ENCODE results near the gene CD99.

Gene CD99

DNA sequence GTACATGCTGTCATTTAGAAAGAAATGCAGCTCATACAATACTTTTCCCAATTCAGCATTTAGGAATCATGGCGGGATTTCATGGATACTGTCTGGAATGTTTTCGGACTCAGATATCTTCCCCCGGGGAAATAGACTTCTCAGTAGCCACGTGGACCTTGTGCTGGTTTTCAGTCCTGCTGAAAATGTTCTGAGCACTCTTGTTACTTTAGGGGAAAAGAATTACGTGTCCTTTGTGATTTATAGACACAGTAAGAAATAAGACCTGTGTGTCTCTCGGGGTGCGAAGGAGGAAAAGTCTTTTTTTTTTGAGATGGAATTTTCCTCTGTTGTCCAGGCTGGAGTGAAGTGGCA lies 3.8 kb downstream of the CD99 start:
- TF ChIP-seq, protein P1, sequence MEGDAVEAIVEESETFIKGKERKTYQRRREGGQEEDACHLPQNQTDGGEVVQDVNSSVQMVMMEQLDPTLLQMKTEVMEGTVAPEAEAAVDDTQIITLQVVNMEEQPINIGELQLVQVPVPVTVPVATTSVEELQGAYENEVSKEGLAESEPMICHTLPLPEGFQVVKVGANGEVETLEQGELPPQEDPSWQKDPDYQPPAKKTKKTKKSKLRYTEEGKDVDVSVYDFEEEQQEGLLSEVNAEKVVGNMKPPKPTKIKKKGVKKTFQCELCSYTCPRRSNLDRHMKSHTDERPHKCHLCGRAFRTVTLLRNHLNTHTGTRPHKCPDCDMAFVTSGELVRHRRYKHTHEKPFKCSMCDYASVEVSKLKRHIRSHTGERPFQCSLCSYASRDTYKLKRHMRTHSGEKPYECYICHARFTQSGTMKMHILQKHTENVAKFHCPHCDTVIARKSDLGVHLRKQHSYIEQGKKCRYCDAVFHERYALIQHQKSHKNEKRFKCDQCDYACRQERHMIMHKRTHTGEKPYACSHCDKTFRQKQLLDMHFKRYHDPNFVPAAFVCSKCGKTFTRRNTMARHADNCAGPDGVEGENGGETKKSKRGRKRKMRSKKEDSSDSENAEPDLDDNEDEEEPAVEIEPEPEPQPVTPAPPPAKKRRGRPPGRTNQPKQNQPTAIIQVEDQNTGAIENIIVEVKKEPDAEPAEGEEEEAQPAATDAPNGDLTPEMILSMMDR (IDR thresholded peaks at IDR 0.05; ENCODE audit: low read depth, low read length): no peak
- DNase-seq (ENCODE audit: extremely low read depth, low read depth): no peak

DNA sequence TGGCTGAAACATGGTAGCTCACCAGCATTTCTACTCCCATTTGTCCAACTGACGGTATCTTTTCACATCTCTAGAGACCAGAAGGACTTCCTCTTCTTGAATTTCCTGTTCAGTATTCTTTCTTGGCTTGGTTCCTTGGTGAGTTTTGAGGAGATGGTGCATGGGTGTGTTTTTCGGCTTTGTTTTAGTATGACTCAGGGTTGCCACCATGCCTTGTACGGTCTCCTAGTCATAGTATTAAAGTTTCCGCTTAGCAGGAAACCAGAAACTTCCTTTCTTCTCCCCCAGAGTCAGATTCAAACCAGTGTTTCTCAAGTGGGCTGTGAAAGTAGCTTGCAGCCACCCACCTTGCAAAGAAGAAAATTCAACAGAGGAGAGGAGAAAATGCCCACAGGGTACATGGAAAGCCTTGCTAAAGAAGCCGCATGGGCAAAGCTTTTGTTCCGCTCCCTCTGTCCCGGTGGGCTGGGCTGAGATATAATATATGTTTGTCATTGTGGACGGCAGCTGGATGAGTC lies 5.7 kb downstream of the CD99 start:
- DNase-seq (ENCODE audit: extremely low read depth, low read depth): peak; percentile 50
- TF ChIP-seq, protein P1 (IDR thresholded peaks at IDR 0.05; ENCODE audit: low read depth, low read length): no peak

DNA sequence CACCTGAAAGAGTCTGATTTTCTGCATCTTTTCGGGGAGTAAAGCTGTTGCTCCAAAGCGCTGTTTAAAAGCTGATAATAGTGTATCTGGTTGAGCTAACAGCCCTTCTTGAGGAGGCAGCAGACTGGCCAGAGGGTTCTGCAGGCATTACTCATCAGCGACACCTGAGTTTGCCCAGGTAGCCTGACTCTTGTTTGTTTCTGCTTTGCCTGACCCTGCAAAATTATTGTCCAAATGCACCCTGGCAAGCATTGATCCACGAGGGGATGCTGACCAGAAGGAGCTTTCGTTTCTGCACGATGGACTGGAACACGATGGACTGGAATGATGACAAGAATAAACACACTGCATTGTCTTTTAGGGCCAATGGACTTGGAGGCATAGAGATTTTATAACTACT lies 6.2 kb downstream of the CD99 start:
- DNase-seq (ENCODE audit: extremely low read depth, low read depth): no peak

DNA sequence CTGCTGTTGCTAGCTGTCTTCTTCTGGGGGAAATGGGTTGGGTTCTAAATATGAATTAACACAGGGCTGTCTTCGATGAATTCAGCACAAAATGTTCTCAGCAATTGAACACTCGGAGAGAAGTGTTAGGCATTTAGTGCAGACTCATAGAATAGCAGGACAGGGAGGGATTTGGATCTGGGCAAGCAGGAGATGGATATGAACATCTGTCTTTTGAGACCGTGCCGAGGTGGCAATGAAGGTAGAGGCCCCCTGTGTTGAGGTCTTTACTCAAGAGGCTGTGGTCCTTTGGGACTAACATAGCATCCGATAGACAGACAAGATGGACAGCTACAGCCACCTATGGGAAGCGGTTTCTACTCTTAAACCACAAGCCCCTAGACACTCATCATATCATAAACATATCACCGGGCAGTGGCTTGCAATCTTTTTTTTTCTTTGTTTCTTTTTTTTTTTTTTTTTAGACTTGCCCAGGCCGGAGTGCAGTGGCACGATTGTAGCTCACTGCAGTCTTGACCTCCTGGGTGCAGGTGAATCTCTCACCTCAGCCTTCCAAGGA lies 6.7 kb downstream of the CD99 start:
- TF ChIP-seq, protein P1 (IDR thresholded peaks at IDR 0.05; ENCODE audit: low read depth, low read length): no peak
- DNase-seq (ENCODE audit: extremely low read depth, low read depth): no peak

More for the DNA sequence above, 6.2 kb downstream of the CD99 start:
- TF ChIP-seq, protein P1 (IDR thresholded peaks at IDR 0.05; ENCODE audit: low read depth, low read length): no peak

DNA sequence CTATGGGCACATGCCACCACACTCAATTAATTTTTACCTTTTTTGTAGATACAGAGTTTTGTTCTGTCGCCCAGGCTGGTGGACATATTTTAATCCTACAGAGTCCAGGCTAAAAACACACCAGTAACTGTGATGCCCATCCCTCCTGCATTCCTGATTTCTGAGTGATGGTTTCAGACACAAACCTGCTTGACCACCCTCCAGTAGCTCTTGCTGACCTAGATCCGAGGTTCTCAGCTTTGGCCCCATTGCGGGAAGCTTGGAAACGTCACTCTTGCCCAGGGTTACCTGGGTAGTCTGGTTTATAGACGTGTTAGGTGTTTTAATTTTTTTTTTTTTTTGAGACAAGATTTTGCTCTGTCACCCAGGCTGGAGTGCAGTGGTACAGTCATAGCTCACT lies 7.5 kb downstream of the CD99 start:
- TF ChIP-seq, protein P1 (IDR thresholded peaks at IDR 0.05; ENCODE audit: low read depth, low read length): no peak
- DNase-seq (ENCODE audit: extremely low read depth, low read depth): no peak

DNA sequence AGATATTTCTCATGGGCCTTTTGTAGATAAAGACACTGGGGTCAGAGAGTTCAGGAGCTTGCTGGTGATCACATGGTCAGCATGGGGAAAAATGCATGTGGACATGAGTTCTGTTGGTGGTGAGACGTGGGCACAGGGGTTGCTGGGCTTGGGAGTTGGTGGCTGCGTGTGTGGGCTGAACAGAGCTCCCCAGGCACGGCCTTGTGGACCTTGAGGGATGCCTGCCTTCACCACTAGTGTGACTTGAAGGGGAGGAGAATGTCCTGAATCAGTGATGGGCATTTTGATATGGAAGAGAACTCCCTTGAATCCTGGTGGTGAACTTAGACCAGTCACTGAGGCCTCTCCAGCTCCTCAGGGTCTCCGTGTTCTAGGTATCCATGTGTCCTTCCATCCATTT lies 8.9 kb downstream of the CD99 start:
- TF ChIP-seq, protein P1 (IDR thresholded peaks at IDR 0.05; ENCODE audit: low read depth, low read length): no peak
- no peak for DNase-seq (ENCODE audit: extremely low read depth, low read depth)

DNA sequence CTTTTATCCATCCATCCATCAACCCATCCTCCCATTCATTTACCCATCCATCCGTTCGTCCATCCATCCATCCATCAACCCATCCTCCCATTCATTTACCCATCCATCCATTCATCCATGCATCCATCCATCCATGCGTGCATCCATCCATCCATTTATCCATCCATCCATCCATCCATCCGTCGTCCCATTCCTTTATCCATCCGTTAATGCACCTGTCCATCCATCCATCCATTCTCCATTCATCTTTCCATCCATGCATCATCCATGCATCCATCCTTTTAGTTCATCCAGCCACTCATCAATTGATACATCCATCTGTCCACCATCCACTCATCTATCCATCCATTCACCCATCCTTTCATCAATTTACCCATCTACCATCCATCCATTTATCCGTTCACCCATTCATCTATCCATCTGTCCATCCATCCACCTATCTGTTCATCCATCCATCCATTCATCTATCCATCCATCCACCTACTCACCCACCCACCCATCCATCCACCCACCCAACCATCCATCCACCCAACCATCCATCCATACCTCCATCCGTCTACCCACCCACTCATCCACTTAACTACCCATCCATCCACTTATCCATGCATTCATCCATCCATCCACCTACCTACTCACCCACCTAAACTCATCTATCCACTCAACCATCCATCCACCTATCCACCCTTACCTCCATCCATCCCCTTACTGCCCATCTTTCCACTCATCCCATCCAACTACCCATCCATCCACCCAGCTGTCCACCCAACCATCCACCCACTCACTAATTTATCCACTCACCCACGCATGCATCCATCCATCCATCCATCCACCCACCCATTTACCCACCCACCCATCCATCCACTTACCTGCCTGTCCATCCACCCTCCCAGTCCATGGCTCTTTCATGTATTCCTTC lies 9.6 kb downstream of the CD99 start:
- TF ChIP-seq, protein P1 (IDR thresholded peaks at IDR 0.05; ENCODE audit: low read depth, low read length): no peak
- DNase-seq (ENCODE audit: extremely low read depth, low read depth): no peak

Data from AG09319 (cell line).